B cell (primary cell): Measurements from ENCODE around the gene NTPCR.

Experiments
- CTCF ChIP-seq: fragments of 200-600 bp; IDR thresholded peaks from one replicate; pipeline ENCODE4 v1.8.0; 2022; ENCODE audit warnings: antibody characterized with exemption, mild to moderate bottlenecking
- EZH2 ChIP-seq: IDR thresholded peaks from 2 replicates; pipeline ENCODE4 v1.6.1; 2012; ENCODE audit warnings: borderline replicate concordance, low read depth, mild to moderate bottlenecking, moderate library complexity, low read length; ENCODE audit not compliant: insufficient read depth, poor library complexity, severe bottlenecking

DNA sequence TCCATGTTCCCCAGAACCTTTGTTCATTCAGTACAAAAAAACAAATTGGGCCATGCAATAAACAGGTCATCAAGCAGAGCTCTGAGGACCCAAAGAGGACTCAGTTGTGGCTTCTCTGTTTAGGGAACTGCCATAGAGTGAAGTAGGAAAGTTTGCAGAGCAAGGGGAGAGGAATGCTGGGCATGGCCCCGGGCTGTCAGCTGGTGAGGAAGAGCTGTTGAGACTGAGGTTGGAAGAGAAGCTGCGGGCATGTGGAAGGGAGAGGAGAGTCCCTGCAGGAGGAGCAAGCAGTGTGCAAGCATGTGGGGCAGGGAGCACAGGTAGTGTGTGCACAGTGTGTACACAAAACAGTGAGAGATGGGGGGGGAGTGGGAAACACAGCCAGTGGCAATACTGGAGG is 71.8 kb downstream of the NTPCR start:
- TF ChIP-seq CTCF (no peak), EZH2 (no peak)
